ENCODE measurements around the gene DLEU7.

The DLEU7 gene

DNA sequence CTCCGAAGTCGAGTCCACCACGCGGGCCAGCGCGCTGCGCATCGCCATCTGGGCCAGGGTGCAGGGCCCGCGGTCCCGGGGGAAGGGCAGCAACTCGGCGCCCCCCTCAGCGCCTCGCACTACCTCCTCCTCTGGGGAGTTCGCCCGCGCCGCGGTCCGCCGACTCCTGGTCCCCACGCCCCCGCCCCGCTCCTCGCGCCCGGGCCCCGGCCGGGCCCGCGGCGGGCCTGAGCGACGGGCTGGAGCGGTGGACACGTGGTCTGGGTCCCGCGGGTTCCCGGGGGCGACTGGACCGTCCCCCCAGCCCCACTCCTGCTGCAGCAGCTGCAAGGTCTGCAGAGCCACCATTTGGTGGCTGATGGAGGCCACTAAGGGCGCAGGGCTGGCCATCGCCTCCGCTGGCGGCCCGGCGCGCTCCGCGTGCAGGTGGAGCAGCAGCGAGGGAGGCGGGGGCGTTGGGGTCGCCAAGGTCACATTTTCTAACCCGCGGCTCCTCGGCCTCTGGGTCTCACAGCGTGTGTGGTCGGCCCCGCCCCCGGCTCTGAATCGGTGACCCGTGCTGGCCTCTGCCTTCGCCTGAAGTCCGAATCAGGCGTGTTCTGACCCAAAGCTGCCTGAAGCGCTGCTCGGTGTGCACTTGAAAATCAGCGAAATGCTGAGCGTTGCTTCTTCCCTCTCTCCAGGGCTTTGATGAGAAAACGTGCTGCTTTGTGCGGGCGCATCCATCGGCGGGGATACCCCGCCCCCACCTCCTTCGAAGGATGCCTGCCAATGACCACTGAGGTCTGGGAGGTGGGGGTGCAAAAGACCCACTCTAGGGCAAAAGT, at the start of gene DLEU7:
Gene DLEU7 (minus strand): TSS at position 436 of the 827 bp plus-strand sequence. CDS start 46 bp downstream, at position 390.
- no peak for DNase-seq

DNA sequence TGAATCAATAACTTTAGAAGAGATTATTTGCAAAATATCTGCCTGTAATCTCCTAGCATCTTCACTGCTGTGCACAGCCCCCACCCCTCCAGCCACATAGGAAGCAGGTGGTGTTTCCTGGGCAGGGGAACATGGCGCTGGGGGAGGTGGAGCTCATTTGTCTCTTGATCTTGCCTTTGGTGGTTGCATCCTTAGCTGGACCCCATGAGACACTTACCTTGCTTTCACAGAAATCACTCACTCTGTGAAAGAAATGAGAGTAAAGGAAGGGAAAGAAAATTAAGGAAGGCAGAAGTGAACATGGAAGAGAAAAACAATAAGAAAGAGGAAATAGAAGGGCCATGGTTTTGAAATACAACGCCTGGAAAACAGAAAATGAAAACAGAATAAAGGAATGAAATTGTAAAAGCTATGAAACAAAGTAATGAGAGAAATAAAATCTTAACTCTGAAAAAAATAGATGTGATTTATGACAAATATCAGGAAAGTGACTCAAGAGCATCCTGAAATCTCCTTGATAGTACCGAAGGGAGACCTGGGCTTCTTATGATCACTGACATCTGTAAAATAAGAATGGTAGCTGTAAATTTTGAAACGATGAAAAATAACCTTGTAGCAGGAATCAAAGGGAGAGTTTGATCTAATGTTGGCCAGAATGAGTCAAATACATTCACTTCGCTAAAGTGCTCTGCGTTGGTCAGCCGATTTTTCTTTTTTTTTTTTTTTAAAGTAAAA, 48.9 kb upstream of the DLEU7 start:
- no peak for DNase-seq

DNA sequence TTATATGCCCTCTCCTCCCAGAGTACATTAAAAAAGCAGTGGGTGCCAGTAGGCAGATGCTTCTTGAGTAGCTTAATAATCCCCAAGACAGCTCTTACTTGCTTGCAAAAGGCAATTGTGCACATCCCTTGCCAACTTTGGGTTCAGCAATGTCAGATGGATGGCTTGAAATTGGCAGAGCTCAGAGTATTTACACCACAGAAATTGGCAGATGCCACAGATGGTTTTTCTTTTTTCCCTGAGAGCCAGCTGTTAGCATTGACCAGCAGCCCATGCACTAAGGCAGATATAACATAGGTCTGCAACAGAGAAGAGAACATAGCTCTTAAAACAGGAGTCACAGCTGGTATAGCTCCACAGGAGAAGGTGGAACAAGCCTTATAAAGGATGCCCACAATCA, 47.7 kb upstream of the DLEU7 start:
- no peak for DNase-seq

- no peak for DNase-seq
Observed at GRCh38 chr13:50889317-50889716, 45.8 kb upstream of the DLEU7 start.

DNA sequence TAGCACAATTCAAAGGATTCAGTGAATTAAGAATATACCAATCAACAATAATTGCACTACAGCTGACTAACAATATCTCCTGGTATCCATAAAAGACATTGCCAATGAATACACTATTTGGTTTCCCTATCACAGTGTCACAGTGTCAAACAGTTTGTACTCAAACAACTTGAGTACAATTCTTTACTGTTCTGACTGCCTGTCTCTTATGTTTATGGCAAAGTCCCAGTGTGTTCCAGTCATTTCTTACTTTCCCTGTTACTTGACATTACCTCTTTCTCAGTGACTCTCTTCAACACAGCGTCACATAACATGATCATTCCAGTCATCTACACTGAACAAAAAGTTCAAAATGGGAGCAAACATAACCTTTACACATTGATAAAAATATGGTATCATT, 44.9 kb upstream of the DLEU7 start:
- DNase-seq, result no peak

GRCh38 chr13:50887151-50887550, 43.7 kb upstream of the DLEU7 start:
- no peak for DNase-seq

GRCh38 chr13:50884265-50884664, 40.8 kb upstream of the DLEU7 start:
- DNase-seq, result no peak

DNA sequence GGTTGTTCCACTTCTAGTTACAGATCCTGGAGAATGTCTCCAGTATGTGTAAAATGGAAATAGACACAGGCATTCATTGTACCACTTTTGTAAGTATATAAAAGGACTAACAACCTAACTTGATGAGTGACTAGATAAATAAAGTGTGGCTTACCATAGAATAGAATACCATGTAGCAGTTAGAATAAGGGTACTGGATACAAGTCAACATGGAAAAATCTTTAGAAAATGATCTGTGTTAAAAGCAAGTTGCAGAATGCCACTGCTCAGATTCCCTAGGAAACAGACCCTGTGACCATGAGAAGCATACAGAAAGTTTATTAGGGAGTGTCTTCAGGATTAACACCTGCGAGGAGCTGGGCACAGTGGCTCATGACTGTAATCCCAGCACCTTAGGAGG, 40.2 kb upstream of the DLEU7 start:
- no peak for DNase-seq

DNA sequence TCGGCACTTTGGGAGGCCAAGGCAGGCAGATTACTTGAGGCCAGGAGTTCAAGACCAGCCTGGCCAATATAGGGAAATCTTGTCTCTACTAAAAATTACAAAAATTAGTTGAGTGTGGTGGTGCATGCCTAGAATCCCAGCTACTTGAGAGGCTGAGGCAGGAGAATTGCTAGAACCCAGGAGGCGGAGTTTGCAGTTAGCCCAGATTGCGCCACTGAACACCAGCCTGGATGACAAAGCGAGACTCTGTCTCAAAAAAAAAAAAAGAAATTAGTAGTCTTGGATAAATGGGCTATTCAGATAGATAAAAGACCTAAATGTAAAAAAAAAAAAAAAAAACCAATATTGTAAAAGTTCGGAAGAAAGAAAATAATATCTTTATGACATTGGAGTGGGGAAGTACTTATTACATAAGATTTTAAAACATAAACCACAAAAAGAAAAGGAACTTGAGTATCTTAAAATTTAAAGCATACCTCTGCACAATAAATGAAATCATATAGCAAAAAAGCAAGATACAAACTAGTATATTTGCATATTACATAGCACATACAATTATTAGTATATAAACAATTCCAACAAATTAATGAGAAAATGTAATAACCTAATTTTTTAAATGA, 39.4 kb upstream of the DLEU7 start:
- no peak for DNase-seq

DNA sequence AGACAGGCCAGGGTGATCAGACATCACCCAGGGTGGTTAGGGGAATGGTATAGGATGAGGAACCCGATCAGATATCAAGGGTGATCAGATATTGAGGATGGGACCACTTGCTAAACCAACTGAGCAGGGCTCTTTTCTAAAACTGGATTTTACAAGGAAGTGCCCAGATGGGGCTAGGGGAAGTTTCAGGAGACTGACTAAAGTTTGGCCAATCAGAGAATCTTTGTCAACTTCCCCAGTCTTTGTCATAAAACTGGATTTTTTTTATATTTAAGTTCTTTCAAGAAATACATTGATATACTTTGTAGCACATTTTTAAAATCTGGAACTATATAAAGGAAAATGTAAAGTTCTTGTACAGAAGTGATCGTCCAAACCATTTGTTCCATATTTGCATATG, 30.5 kb upstream of the DLEU7 start:
- no peak for DNase-seq

DNA sequence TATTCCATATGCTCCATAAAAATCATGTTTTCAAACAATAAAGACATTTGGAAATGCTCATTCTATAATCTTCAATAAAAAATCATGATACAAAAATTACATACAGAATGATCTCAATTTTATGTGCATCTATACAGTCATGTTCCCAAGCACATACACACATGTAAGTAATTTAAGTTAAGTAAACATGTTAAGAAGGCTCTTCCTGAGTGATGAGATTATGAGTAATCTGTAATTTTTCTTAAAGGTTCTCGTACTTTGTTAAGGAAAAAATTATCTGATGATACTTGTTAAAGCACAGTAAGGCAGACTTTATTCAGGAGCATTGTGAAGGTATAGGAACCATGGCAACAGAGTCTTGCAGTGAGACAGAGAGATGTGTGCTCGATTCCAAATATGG, 30.0 kb upstream of the DLEU7 start:
- DNase-seq, result no peak

GRCh38 chr13:50871405-50871804, 27.9 kb upstream of the DLEU7 start:
- no peak for DNase-seq

GRCh38 chr13:50867637-50867945, 24.1 kb upstream of the DLEU7 start:
- DNase-seq, result no peak

GRCh38 chr13:50866817-50867636, 23.5 kb upstream of the DLEU7 start:
- no peak for DNase-seq

DNA sequence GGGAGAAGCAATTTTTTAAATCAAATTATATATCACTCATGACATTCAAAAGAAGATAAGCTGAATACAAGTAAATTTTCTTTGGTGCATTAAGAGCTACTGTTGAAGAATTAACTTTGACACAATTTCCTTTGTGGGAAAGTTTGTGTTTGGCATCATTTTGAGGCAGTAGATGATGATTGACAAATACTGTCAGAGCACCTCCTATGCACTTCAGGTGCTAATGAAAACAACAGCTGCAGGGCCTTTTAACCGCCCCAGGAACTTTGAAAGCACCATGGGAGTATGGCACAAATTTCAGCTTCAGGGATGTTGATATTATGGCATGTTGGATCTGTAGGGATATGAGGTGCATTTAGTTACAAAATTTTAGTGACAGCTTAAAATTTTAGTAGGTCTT, 21.0 kb upstream of the DLEU7 start:
- DNase-seq, result no peak

GRCh38 chr13:50855681-50856080, 12.2 kb upstream of the DLEU7 start:
- no peak for DNase-seq

- no peak for DNase-seq
Observed at GRCh38 chr13:50850445-50850844, 7.0 kb upstream of the DLEU7 start.

- no peak for DNase-seq
Observed at GRCh38 chr13:50847501-50847900, 4.0 kb upstream of the DLEU7 start.

DNA sequence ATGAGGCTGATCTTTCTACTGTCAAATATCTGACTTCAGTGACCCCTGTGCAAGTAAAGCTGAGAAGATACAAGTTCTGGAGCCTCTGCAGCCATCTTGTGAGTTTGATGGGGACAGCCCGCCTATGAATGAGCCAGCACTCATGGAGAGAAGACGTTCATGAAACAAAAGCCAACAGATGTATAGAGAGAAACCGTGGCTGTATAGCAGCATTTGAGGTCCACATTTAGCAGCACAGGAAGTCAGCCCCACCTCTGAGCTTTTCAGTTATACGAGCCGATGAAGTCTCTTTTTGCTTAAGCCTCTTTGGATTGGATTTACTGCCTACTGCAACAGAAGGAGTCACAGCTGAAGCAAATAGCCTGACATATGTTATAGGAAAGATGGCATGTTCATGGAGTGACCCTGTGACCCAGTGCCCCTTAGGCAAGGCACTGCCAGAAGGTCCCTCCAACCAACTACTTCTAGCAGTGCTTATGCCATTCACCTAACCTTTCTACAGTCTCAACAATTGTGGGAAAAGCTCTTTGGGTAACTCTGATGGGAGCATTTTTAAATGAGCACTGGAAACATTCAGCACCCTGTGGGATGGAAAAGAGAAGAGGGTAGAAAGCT, 3.5 kb upstream of the DLEU7 start:
- no peak for DNase-seq

- DNase-seq, result no peak
Observed at GRCh38 chr13:50845211-50845610, 1.7 kb upstream of the DLEU7 start.

DNA sequence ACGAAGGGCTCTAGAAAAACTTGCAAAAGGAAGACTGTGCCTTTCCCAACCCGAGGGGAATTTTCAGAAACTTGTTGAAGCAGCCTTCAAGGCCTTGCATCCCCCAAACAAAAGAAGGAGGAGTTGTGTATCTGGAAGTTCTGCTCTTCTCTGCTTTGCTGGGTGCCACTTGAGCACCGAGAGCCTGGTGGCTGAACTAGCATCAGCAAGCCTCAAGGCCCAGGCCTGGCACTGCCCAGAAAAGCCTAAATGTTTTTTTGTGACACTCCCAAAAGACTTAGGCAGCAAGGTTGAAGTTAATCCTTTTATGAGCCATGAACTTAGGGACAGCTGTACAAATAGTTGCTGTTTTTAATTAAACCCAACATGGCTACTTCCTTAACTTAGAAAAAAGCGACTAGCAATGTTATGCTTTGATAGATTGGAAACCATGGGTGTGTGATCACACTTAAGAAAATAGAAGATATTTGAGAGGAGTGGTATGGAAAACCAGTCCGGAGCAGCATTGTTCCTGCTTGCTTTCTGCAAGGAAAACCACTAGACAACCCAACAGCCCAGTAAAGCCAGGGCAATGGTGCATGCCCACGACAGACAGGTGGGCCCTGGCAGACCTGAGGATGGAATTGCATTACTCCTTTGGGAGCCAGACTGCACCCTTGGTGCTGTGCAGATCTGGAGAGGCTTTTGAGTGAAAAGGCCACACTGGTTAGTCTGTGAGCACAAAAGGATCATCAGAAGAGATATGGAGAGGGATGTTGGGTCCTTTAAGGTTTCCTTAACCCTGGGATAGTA, 788 bp upstream of the DLEU7 start:
- DNase-seq, result no peak

DNA sequence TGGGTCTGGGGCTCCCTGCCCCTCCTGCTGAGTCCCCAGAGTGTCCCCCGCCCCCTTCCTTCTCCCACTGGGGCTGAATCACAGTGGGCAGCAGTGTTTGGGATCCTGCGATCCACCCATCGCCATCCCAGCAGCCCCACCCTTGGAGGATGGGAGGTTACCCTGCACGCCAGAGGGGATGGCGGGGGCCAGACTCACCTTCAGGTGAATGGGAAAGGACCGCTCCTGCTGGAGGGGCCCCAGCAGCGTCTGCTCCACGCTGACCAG, 569 bp downstream of the DLEU7 start:
- no peak for DNase-seq

Measured in NCI-H2081 (cell line).